LNCAP (cell line): ENCODE data around the gene ASMTL.

Experiments used
- TF ChIP-seq, protein P1 (sequence below): fragments of 450-650 bp; IDR thresholded peaks from 2 replicates; pipeline ENCODE4 v1.5.1; 2017; ENCODE audit warnings: mild to moderate bottlenecking

Gene ASMTL

DNA sequence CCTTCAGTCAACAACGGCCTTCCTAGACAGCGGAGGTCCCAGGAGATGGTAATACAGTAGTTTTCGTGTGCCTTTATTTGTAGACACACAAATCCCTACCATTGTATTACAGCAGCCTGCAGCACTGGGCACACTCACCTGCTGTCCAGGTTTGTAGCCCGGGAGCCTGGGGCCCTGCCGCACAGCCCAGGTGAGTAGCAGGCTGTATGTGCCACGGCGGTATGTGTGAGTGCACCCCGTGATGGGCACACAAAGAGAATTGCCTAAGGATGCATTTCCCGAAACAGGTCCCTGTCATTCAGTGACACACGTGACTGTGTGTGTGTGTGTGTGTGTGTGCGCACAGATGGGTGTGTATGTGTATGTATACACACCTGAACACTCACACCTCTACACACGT lies 52.7 kb downstream of the ASMTL start:
- TF ChIP-seq, protein P1, sequence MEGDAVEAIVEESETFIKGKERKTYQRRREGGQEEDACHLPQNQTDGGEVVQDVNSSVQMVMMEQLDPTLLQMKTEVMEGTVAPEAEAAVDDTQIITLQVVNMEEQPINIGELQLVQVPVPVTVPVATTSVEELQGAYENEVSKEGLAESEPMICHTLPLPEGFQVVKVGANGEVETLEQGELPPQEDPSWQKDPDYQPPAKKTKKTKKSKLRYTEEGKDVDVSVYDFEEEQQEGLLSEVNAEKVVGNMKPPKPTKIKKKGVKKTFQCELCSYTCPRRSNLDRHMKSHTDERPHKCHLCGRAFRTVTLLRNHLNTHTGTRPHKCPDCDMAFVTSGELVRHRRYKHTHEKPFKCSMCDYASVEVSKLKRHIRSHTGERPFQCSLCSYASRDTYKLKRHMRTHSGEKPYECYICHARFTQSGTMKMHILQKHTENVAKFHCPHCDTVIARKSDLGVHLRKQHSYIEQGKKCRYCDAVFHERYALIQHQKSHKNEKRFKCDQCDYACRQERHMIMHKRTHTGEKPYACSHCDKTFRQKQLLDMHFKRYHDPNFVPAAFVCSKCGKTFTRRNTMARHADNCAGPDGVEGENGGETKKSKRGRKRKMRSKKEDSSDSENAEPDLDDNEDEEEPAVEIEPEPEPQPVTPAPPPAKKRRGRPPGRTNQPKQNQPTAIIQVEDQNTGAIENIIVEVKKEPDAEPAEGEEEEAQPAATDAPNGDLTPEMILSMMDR: no peak

DNA sequence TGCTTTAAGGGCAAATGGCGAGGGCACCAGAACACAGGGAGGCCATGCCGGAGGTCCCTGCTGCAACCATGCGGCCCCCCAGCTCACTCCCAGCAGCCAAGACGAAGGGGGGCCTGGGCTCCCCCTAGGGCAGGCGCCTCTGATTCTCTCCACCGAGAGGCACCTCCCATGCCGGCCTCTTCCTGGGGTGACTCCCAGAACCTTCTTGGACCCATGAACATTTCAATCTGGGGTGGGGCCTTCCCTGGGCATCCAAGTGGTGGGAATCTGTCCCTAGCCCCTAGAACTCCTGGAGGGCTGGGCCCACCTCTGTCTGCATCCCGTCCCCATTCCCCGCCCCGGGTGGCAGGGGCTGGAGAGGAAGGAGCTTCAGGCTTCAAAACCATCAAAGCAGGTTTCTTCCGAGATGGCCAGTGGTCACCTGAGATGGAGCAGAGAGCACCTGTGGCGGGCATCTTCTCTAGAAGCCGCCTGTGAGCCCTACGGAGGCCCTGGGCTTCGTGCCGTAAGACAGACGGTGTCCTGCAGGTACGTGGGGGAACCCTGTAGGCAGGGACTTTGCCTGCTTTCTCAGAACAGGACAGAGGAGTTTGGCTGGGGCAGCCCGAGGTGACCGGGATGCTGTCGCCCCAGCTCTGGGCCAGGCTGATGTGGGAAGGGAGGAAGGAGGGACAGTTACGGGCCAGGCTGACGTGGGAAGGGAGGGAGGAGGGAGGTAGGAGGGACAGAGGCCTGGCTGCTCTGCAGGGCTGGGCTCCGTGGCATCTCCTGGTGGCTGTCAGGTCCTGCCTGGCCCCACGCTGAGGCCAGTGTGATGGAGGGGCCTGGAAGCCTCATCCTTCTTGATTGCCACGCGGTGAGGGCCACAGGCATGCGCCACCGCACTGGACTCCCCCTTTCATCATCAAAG lies 54.0 kb downstream of the ASMTL start:
- TF ChIP-seq, protein P1: no peak

- TF ChIP-seq, protein P1: no peak
Measured at GRCh38 chrX:1397441-1398270, 55.1 kb downstream of the ASMTL start.

GRCh38 chrX:1397001-1397400 lies 55.7 kb downstream of the ASMTL start:
- TF ChIP-seq, protein P1: no peak

GRCh38 chrX:1395646-1396216 lies 57.0 kb downstream of the ASMTL start:
- TF ChIP-seq, protein P1: no peak

GRCh38 chrX:1394731-1395501 lies 57.8 kb downstream of the ASMTL start:
- TF ChIP-seq, protein P1: no peak
